ENCODE measurements around the gene HILPDA.

Gene HILPDA, protein sequence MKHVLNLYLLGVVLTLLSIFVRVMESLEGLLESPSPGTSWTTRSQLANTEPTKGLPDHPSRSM

DNA sequence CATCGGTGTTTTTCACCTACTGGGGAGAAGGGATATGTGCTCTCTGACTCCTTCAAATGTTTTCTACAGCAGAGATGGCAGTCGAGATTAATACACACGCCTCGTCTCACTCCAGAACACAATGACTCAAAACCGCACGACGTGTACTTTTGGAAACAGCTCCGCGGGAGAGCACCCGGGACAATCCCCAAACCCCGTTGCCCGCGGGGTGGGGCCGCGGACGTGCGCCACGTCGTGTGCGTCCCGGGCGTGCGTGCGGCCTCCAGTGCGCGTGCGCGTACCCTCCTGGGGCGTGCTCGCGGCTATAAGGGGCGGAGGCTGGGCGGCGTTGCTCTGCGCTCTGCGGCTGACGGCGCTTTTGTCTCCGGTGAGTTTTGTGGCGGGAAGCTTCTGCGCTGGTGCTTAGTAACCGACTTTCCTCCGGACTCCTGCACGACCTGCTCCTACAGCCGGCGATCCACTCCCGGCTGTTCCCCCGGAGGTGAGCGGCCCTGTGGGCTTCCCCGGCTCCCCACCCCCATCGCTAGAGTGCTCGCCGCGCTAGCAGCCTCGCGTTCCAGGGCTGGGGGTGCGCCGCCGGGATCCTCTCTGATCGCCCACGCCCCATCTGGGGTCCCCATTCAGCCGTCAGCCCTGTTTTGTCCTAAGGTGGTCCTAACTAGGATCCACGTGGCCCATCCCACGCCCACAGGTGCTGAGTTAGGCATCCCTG, at the start of gene HILPDA:
Gene HILPDA, plus strand, starts transcription at position 336 of the 712 bp plus-strand sequence. CDS start 1,391 bp downstream, outside the sequence.
- peak; percentile 93 for DNase-seq (ENCODE audit: low read depth)

DNA sequence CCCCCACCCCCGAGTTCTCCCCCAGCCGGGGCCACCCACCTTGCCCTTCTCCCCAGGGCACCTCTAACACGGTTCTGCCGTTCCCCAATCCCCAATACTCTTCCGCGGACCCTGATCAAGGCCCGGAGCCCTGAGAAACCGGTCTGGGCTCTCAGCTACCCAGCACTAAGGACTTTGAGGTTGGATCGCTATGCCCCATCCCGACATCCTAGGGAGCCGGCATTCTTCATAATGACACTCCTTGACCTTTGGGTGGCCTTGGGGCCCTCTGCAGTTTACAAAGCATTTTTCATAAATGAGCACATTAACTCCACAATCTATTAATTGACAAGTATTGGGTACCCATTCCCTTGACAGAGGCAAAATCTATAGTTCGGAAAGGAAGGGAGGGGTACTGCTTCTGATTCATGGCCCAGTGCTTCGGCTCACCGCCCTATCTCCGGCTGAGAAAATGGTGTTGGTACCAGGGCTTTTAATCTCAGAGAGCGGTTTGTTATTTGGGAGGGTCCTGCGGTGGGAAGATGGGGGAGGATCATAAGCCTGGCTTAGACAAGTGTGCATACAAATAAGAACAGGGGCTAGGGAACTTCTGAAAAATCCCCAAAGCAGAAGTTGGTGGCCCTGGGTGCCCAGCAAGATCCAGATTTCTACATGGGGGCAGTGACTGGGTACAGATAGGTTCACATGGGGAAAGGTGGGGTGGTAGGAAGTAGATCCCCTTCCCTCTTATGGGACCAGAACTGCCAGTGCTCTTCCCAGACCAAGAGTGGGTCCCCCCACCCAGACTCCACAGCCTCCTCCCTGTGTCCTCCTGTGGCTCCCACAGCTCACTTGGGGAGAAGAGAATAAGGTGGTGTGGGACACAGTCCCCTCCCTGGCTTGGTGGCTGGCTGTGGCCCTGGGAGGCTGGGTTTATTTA, 49.1 kb upstream of the HILPDA start:
- DNase-seq (ENCODE audit: low read depth) = no peak

DNA sequence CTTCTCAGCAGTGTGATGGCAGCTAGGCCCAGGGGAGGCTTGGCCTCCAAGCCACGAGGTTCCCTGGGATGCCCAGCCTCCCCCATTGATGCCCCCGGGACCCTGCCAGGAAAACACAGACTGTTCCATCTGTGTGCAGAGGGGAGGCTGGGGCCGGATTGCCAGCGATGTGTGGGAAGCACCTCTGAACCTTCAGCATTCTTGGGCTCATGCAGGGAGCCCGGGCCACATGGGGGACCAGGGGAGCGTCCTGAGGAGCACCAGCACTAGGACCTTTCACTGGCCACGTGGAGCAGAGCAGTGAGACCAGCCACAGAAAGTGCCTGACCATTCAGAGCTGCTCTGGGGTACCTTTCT, 48.5 kb upstream of the HILPDA start:
- DNase-seq (ENCODE audit: low read depth) = no peak

DNA sequence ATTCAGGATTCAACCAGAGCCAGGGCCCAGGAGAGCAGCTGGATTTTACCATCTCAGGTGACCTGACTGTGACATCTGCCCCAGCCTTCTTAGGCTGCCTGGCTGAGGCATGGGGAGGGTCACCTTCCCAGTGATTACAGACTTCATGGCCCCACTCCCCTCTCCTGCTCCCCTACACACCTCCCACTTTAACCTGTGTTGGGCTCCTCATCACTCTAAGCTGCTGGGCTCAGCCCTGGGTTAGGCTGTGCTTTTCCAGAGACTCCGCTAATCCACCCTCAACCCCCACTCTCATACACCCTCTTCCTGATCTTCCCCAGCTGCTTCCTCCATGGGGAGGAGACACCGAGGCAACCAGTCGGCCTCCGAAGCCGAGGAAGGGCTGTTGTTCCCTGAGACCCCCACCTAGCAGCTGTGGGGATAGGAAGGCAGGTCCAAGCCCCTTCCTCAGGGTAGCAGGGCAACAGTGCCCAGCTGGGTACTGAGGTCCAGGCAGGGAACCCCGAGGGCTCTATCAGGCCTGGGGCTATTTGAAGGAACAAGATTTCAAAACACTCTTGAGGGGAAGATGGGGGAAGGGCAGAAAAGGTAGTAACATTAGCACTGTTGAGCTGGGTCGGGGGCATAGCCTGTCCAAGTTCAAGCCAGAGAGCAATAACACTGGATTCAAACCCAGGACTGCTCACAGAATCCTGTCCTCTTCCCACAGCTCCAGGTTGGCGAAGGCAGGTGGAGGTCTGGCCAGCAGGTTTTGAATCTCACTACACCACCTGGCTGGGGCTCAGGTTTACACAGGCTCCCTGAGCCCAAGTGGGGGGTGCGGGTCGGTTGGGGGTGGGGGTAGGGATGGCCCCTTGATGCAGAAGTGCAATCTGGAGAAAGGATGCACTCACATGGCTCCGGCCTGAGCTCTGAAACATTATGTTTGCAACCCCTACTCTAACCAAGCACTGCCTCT, 47.6 kb upstream of the HILPDA start:
- DNase-seq (ENCODE audit: low read depth) = no peak

DNA sequence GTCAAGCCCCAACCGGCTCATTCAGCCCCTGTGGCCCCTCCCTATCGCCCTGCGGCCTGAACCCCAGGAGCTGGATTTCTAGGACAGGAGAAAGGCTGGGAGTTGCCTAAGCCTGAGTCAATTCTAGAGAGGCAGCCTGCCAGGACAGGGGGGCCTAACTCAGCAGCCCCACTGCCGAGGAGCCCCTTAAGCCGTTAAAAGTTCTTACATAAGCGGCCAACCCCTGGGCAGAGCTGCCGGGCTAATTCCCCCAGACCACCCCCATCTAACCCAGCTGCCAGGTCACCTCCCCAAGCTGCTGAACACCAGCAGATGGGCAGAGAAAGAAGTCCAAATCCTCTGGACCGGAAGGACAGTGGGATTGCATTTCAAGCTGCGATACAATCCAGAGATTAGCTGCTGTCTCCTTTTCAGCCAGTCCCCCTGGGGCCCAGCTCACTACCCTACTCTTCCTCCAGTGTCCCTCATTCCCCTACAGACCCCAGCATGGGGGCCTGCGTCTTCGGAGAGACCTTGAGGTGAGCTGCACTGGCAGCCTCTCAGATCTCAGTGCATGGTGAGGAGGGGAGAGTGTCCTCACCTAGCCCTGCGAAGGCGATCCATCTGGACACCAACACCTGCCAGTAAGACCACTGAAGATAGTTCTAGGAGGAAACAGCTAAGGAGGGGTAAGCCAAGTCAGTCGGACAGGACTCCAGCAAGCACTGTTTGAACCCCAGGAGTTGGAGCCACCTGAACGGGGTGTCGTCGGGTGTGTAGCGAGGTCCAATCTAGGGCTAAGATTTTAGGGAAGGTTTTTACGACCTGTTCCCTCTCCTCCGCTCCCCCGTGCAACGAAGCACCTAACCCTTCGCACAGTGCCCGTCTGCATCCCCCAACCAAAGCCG, 46.7 kb upstream of the HILPDA start:
- no peak for DNase-seq (ENCODE audit: low read depth)

DNA sequence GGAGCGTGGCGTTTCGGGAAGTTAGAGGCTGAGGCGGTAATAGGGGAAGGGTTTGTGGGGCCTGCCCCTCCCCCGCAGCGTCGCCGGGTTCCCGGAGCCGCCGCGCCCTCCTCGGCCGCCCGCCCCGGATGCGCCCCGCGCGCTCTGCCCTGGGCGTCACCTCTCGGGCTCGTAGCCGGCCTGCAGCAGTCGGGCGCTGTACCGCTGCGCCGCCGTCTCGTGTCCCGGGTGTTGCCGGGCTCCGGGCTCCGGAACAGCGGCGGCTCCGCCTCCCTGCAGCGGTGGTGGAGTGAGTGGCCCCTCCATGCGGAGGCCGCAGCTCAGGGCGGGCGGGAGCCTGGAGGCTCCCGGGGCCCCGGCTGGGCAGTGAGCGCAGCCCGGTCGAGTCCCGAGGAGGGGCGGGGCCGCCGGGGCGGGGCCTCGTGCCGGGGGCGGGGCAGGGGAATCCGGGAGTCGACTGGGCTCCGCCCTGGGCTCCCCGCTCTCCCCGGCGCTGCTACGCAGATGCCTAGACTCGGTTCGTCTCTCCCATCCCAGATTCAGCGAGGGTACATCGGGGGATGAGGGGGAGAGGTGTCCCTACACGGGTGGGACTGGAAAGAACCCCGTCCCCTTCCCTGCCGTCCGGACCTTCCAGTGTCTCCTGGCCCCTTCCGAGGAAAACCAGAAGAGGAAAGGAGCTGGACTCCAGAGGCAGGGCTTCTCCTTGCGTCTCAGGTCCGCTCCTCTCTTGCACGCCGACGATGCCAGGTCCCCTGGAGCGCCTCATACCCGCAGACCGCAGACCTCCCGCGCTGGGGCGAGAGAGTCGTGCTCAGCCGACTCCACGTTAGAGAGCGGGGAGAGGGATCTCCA, 45.9 kb upstream of the HILPDA start, which contains the start of gene IMPDH1:
Gene IMPDH1, minus strand, starts transcription at position 387 of the 855 bp plus-strand sequence. Its CDS starts 81 bp downstream, at position 306.
- DNase-seq (ENCODE audit: low read depth) = peak; percentile 84

DNA sequence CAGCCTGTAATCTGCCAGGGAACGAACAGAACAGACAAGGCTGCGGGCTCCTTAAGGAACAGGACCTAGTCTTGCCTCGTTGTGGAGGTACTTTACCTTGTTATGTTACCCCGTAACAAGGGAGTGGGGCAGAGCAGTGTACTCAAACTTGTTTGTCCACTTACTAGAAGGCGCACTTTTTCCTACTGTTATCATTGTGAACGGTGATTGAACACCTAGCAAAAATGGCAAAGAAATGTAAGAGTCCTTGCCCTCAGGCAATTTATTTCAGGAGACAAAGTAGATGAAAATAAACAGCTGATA, 45.3 kb upstream of the HILPDA start:
- no peak for DNase-seq (ENCODE audit: low read depth)

DNA sequence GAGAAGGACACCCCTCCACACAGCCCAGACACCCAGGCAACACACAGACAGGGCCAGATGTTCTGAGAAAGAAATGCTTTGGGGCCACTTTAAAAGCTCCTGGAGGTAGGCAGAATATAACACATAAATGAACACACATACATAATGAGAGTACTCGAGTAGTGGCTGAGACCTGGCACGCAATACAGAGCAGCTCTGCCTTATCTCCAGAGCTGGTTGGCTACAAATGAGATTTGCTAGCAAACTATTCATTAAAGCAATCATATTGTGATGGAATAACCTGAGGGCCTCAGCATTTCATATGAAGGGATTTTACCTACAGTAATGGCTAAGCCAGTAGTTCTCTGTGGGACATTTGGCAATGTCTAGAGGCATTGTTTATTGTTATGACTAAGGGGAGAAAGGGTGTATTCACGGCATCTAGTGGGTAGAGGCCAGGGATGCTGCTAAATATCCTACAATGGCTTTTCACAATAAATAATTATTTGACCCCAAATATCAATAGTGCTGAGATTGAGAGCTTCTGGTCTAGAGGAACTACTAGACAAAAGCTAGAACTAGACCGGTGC, 40.4 kb upstream of the HILPDA start:
- DNase-seq (ENCODE audit: low read depth) = no peak

DNA sequence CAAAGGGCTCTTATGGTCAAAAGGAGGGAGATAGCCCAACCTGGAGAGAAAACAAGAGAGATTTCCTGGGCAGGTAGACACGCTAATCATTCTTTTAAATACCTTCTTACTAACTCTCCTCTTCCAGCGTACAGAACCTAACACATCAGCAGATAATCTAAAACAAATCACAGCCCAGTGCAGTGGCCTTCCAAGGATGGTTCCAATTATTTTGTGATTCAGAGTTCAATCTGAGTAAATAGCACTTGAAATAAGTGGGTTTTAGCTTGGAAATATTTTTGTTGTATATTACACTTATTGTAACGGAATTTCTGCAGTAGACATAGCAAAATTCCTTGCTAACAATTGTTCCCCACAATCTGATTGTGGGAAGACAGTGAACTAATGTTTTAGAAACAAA, 38.6 kb upstream of the HILPDA start:
- no peak for DNase-seq (ENCODE audit: low read depth)

DNA sequence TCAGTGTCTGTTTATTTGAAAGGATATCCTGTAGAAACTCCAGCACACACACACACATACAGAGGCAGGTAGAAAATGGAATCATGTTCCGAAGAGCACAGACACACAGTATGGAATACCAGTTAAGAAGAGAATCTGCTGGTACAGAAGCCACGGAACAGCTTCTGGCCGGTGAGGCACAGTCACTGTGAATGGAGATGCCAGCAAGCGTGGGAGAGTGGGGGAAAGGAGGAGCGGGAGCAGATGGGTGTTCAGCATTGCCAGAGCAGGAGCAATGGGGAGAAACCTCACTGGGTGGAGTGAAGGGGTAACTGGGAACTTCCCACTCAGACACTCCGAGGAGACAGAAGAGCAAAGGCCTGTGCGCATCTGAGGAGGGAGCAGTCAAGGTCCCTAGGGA, 36.4 kb upstream of the HILPDA start:
- DNase-seq (ENCODE audit: low read depth) = no peak

DNA sequence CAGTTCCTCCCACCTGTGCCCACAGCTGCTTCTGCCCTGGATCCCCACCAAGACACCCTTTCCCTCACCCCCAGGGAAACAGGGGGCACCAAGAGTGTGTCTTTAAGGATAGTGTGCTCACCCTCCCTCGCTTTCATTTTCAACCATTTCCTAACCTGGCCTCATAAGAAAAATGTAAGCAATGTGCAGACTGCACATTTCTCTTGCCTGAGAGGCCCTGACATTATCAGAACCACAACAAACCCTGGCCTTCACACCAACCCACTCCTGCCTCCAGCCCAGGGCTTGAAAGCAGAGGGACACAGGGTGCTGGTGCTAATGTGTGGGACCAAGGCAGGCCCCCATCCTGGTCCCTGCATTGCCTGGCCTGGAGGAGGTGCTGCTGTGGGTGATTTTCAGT, 34.9 kb upstream of the HILPDA start:
- DNase-seq (ENCODE audit: low read depth) = no peak

DNA sequence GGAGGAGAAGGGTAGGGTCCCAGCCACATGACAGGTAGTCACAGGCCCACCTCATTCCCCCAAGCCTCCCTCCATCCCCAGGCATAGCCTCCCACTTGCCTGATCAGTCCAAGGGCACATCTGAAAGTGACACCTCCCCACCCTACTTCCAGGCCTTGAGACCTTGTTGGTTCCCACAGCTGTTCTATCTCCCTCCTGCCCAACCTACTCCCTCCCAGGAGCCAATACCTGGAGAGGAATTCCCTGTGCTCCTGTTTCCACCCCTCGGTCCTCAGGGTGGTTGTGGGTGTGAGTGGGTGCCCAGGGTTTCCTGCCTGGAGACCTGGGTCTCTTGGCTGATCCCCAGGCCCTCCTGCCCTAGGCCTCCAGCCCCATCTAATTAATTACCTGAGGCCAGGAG, 34.3 kb upstream of the HILPDA start:
- DNase-seq (ENCODE audit: low read depth) = no peak

DNA sequence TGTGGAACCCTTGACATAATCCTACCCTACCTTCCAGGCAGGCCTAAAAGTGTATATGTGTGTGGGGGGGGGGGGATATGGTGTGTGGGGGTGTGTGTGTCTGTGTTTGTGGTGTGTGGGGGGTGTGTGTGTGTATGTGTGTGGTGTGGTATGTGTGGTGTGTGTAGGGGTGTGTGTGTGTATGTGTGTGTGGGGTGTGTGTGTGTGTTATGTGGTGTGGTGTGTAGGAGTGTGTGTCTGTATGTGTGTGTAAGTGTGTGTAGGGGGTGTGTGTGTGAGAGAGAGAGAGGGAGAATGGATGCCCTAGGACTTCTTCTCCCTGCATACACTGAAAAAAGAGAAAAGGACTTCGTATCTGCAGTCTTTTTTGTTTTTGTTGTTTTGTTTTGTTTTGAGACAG, 33.6 kb upstream of the HILPDA start:
- DNase-seq (ENCODE audit: low read depth) = no peak

DNA sequence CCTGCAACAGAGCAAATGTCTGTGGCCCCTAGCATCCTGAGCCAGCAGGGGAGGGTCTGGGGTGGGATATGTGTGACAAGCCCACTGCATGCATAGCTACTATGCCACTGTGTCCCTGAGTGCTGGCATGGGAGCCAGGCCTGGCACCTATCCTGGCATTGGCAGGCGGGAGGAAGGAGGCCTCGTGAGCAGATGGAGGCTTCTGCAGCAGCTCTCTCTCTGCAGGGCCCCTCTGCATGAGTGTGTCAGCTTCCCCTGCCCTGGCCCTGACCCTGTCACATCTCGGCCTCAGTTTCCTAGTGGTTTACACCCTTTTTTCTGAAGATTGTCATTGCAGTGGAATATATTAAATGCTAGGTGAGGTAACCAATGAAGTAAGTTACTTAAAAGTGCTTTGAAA, 32.8 kb upstream of the HILPDA start:
- DNase-seq (ENCODE audit: low read depth) = no peak

DNA sequence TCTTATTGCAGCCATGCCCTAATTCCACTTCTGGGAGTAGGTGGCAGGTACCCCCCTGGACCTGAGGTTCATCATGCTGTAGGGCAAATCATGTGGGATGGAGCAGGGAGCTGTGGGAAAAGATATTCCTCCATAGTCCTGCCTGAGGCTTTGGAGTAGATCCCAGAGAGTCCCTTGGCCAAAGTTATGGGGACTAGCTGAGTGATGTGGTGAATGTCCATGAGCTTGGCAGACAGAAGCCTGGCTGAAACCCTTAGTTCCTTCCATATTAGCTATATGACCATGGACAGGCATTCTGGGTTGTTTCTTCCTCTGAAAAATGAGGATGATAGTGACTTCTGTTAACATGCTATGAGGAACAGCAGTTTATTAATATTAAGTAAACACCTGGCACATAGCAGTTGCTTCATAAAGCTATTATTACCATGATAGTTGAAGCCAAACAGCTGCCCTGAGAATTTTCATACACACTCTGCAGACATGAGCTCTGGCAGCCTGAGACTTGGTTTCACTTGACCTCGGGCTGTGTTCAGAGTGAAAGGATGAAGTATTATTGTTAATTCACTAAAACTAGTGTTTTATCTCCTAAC, 30.9 kb upstream of the HILPDA start:
- no peak for DNase-seq (ENCODE audit: low read depth)

DNA sequence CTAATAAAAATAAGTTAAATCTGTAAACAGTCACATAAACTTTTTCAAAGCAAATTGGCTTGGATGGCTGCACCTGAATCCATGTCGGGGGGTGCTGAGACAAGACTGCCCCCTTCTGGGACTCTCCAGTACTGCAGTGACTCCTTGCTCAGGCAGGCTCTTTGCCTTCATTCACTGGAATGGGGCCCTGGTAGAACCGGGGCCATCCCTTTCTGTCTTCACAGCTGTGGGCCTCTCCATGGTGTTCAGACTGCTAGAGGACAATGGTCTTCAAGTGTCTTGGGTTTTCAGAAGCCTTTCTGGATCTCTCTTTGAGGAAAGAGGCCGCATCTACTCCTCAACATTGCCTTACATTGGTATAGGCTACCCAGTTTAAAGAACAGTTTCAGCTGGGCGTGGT, 29.8 kb upstream of the HILPDA start:
- DNase-seq (ENCODE audit: low read depth) = peak; percentile 77

DNA sequence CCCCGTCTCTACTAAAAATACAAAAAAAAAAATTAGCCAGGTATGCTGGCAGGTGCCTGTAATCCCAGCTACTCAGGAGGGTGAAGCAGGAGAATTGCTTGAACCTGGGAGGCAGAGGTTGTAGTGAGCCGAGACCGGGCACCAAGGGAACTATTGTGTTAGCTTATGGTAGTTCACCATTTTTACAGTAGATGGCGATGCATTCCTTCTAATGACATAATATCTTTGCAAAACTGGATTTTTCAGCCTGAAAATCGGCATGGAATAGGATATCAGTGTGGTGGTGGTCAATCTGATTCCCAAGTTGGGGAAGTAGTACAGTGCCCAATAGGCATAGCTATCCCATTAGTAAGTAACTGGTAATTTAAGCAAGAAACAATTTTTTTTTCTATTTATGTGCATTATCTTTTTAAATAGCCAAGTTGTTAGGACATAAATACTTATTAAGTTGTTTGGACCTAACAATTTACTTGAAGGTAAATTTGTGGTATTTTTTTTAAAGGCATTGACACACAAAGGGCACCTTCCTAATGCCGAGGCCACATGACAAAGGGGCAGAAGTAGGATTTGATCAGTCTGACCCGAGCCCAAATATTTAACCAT, 28.3 kb upstream of the HILPDA start:
- DNase-seq (ENCODE audit: low read depth) = no peak

DNA sequence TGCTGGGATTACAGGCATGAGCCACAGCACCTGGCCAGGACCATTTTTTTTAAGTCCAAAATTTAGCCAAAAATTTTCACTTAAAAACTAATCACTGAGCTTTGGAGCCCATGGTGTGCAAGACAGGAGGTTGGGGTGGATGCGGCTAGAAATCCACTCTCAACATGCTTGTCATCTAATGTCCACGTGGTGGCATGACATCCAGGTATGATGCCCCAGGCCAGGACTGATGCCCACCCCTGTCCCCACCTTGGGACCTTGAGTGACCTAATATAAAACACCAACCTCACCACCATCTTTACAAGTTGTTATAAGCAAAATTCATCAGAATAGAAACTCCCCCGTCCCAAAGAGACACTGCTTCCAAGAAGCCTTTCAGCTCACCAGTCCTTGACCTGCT, 25.5 kb upstream of the HILPDA start:
- DNase-seq (ENCODE audit: low read depth) = no peak

DNA sequence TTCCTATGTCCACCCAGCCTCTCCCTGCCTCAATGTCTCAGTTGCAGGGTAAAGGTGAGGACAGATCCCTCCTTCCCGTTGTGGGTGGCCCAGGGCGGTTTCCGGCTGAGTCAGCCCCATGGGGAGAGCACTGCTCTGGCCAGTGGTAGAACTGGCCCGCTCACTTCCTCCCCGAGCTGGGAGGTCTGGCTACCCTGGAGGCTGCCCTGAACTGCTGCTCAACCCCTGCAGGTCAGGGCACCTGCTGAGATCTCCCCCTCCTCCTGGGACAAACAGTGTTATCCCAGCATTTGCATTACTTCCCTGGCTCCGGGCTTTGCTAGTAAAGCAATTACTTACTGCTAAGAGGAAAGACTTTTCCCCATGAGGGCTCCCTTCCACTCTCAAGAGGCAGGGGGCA, 24.5 kb upstream of the HILPDA start:
- DNase-seq (ENCODE audit: low read depth) = no peak

All from activated T-cell treated with anti-CD3 and anti-CD28 coated beads for 24 hours (primary cell).